Mesenchymal stem cell (in vitro differentiated cells and primary cell): ENCODE data around the gene NLGN1.

Experiments
- DNase-seq: peaks from one replicate; pipeline ENCODE4 v3.0.0-alpha.2; 2013
- H2AFZ ChIP-seq: one replicate; pipeline ENCODE4 v1.6.1; 2013; ENCODE audit warnings: low read depth, mild to moderate bottlenecking, control low read depth, inconsistent platforms, low read length, moderate library complexity
- H2AK5ac ChIP-seq: 2 replicates; pipeline ENCODE4 v1.6.1; 2013; ENCODE audit warnings: low read length, moderate library complexity, mild to moderate bottlenecking, inconsistent platforms; ENCODE audit not compliant: severe bottlenecking
- H2BK120ac ChIP-seq: one replicate; pipeline ENCODE4 v1.6.1; 2013; ENCODE audit warnings: low read depth, mild to moderate bottlenecking, inconsistent platforms, low read length, moderate library complexity
- H2BK12ac ChIP-seq, 2 experiments: one replicate each; pipeline ENCODE4 v1.6.1; 2013; ENCODE audit warnings: inconsistent platforms in 2 of 2, low read length in 2 of 2, mild to moderate bottlenecking in 2 of 2, moderate library complexity in 2 of 2, control low read depth in 1 of 2
- H2BK15ac ChIP-seq: one replicate; pipeline ENCODE4 v1.6.1; 2013; ENCODE audit warnings: mild to moderate bottlenecking, low read depth, inconsistent platforms; ENCODE audit not compliant: poor library complexity, severe bottlenecking
- H2BK5ac ChIP-seq: 2 replicates; pipeline ENCODE4 v1.6.1; 2013; ENCODE audit warnings: low read depth, mild to moderate bottlenecking, low read length, control low read depth, inconsistent platforms; ENCODE audit not compliant: poor library complexity, severe bottlenecking
- H3K14ac ChIP-seq, 2 experiments: one replicate each; pipeline ENCODE4 v1.6.1; 2013; ENCODE audit warnings: inconsistent platforms in 2 of 2, low read length in 2 of 2, control low read depth in 1 of 2, mild to moderate bottlenecking in 1 of 2, moderate library complexity in 1 of 2
- H3K18ac ChIP-seq, 2 experiments: one replicate each; pipeline ENCODE4 v1.6.1; 2013; ENCODE audit warnings: inconsistent platforms in 2 of 2, low read length in 2 of 2, control low read depth in 1 of 2, low read depth in 1 of 2, mild to moderate bottlenecking in 1 of 2
- H3K23ac ChIP-seq, 2 experiments: one replicate each; pipeline ENCODE4 v1.6.1; 2013; ENCODE audit warnings: inconsistent platforms in 2 of 2, low read length in 2 of 2, mild to moderate bottlenecking in 2 of 2, moderate library complexity in 2 of 2, control low read depth in 1 of 2
- H3K27ac ChIP-seq: 2 replicates; pipeline ENCODE4 v1.5.1; 2013; ENCODE audit warnings: mild to moderate bottlenecking, moderate library complexity, low read length, control low read depth, inconsistent platforms; ENCODE audit not compliant: poor library complexity, severe bottlenecking
- H3K27me3 ChIP-seq, 2 experiments: 2 replicates each; pipeline versions ENCODE4 v1.6.1 to v1.7.0; 2013; ENCODE audit warnings: low read length in 2 of 2, mild to moderate bottlenecking in 2 of 2, moderate library complexity in 2 of 2, control low read depth in 1 of 2, inconsistent platforms in 1 of 2; ENCODE audit not compliant: control insufficient read depth in 1 of 2, insufficient read depth in 1 of 2
- H3K36me3 ChIP-seq, 2 experiments: 2 replicates each; pipeline versions ENCODE4 v1.6.1 to v1.7.0; 2013; ENCODE audit warnings: low read length in 2 of 2, control low read depth in 1 of 2, inconsistent platforms in 1 of 2, low read depth in 1 of 2, mild to moderate bottlenecking in 1 of 2; ENCODE audit not compliant: insufficient read depth in 2 of 2, control insufficient read depth in 1 of 2
- H3K4ac ChIP-seq, 2 experiments: one replicate each; pipeline ENCODE4 v1.6.1; 2013; ENCODE audit warnings: inconsistent platforms in 2 of 2, low read length in 2 of 2, mild to moderate bottlenecking in 2 of 2, moderate library complexity in 2 of 2, control low read depth in 1 of 2, low read depth in 1 of 2
- H3K4me1 ChIP-seq: 2 replicates; pipeline ENCODE4 v1.6.1; 2013; ENCODE audit warnings: low read depth, low read length, control low read depth; ENCODE audit not compliant: control insufficient read depth, insufficient read depth
- H3K4me2 ChIP-seq: 2 replicates; pipeline ENCODE4 v1.6.1; 2013; ENCODE audit warnings: low read length, mild to moderate bottlenecking, inconsistent platforms; ENCODE audit not compliant: poor library complexity, severe bottlenecking
- H3K4me3 ChIP-seq, 2 experiments: 2 replicates each; pipeline versions ENCODE4 v1.5.1 to v1.7.0; 2013; ENCODE audit warnings: low read length in 2 of 2, mild to moderate bottlenecking in 2 of 2, control low read depth in 1 of 2, low read depth in 1 of 2; ENCODE audit not compliant: insufficient read depth in 1 of 2
- H3K79me1 ChIP-seq: replicated peaks from 2 replicates; pipeline ENCODE4 v1.6.1; 2013; ENCODE audit warnings: mild to moderate bottlenecking, control low read depth, low read length, inconsistent platforms; ENCODE audit not compliant: poor library complexity, severe bottlenecking
- H3K9ac ChIP-seq: 2 replicates; pipeline ENCODE4 v1.7.0; 2013; ENCODE audit warnings: mild to moderate bottlenecking, low read length, moderate library complexity
- H3K9me3 ChIP-seq: 2 replicates; pipeline ENCODE4 v1.7.0; 2013; ENCODE audit warnings: mild to moderate bottlenecking, low read length; ENCODE audit not compliant: control insufficient read depth
- H4K8ac ChIP-seq: one replicate; pipeline ENCODE4 v1.6.1; 2013; ENCODE audit warnings: inconsistent platforms, mild to moderate bottlenecking, low read length, moderate library complexity
- H4K91ac ChIP-seq: one replicate; pipeline ENCODE4 v1.6.1; 2013; ENCODE audit warnings: mild to moderate bottlenecking, low read length, inconsistent platforms
- WGBS: methylation state at CpG from one replicate; pipeline ENCODE4 v1.1.7; 2013; ENCODE audit warnings: mixed read lengths; 5-methylcytosine and 5-hydroxymethylcytosine counted together

NLGN1 gene

GRCh38 chr3:174191380-174191779 is 793.8 kb downstream of the NLGN1 start:
- no peak overlapping the region for H3K4me3 ChIP-seq
- H3K27me3 ChIP-seq: no peaks in the 10 kb centered on the region
- no peaks in the 10 kb centered on the region for H3K4me1 ChIP-seq
- H3K9ac ChIP-seq: no peak overlapping the region
- H3K36me3 ChIP-seq: no peaks in the 10 kb centered on the region
- H3K18ac ChIP-seq: no peak overlapping the region
- no peak overlapping the region for H3K23ac ChIP-seq
- H2AK5ac ChIP-seq: no peak overlapping the region
- H2BK12ac ChIP-seq: peak overlapping the region in 1 of 2 experiments; percentile 72
- no peak overlapping the region for H2AFZ ChIP-seq
- H4K91ac ChIP-seq: no peak overlapping the region
- H4K8ac ChIP-seq: no peak overlapping the region
- H2BK15ac ChIP-seq: no peak overlapping the region
- no peak overlapping the region for H2BK5ac ChIP-seq
- H3K27ac ChIP-seq: no peak overlapping the region
- no peak overlapping the region for H3K4ac ChIP-seq
- no peaks in the 10 kb centered on the region for H3K9me3 ChIP-seq
- WGBS: 86% methylated on average over 4 of the region's 4 CpGs
- no peak overlapping the region for H2BK120ac ChIP-seq
- H3K79me1 ChIP-seq: no peaks in the 10 kb centered on the region
- H3K4me2 ChIP-seq: no peak overlapping the region
- no peak overlapping the region for H3K14ac ChIP-seq
- DNase-seq: no peak

- Histone ChIP-seq H3K4ac (no peak overlapping the region), H2BK120ac (no peak overlapping the region), H2AK5ac (no peak overlapping the region), H3K79me1 (no peaks in the 10 kb centered on the region), H4K8ac (no peak overlapping the region), H3K27me3 (no peaks in the 10 kb centered on the region), H4K91ac (no peak overlapping the region), H2AFZ (no peak overlapping the region), H3K4me1 (no peaks in the 10 kb centered on the region), H3K4me2 (no peak overlapping the region), H2BK5ac (no peak overlapping the region), H3K14ac (no peak overlapping the region), H2BK15ac (no peak overlapping the region), H3K9ac (no peak overlapping the region), H3K27ac (no peak overlapping the region), H3K4me3 (no peak overlapping the region), H3K23ac (no peak overlapping the region), H3K36me3 (no peaks in the 10 kb centered on the region), H3K9me3 (no peaks in the 10 kb centered on the region), H2BK12ac (no peak overlapping the region), H3K18ac (no peak overlapping the region)
- no peak for DNase-seq
- WGBS: 100% methylated on average over 2 of the region's 2 CpGs
Observed at GRCh38 chr3:174191895-174192294, 794.4 kb downstream of the NLGN1 start.

GRCh38 chr3:174192471-174192870 is 794.9 kb downstream of the NLGN1 start:
- Histone ChIP-seq H3K14ac (no peak overlapping the region), H3K36me3 (no peaks in the 10 kb centered on the region), H2BK15ac (no peak overlapping the region), H3K79me1 (no peaks in the 10 kb centered on the region), H2BK5ac (no peak overlapping the region), H3K27me3 (no peaks in the 10 kb centered on the region), H3K4me3 (no peak overlapping the region), H3K9me3 (no peaks in the 10 kb centered on the region), H3K27ac (no peak overlapping the region), H3K4me2 (no peak overlapping the region), H3K4ac (no peak overlapping the region), H3K9ac (no peak overlapping the region), H3K23ac (no peak overlapping the region), H4K91ac (no peak overlapping the region), H4K8ac (no peak overlapping the region), H2AFZ (no peak overlapping the region), H2BK12ac (no peak overlapping the region), H2AK5ac (no peak overlapping the region), H2BK120ac (no peak overlapping the region), H3K18ac (no peak overlapping the region), H3K4me1 (no peaks in the 10 kb centered on the region)
- WGBS: 64% methylated on average over 2 of the region's 2 CpGs
- DNase-seq: no peak

GRCh38 chr3:174193604-174194003 is 796.1 kb downstream of the NLGN1 start:
- no peaks in the 10 kb centered on the region for H3K27me3 ChIP-seq
- H3K18ac ChIP-seq: no peak overlapping the region
- H3K27ac ChIP-seq: no peak overlapping the region
- no peak overlapping the region for H2AK5ac ChIP-seq
- H2BK120ac ChIP-seq: no peak overlapping the region
- no peak overlapping the region for H2BK12ac ChIP-seq
- no peaks in the 10 kb centered on the region for H3K79me1 ChIP-seq
- no peak overlapping the region for H3K23ac ChIP-seq
- H3K36me3 ChIP-seq: no peaks in the 10 kb centered on the region
- no peak overlapping the region for H3K4me2 ChIP-seq
- H3K4me3 ChIP-seq: no peak overlapping the region
- H2BK15ac ChIP-seq: no peak overlapping the region
- no peak overlapping the region for H3K9ac ChIP-seq
- no peaks in the 10 kb centered on the region for H3K9me3 ChIP-seq
- no peak overlapping the region for H2AFZ ChIP-seq
- H3K4ac ChIP-seq: no peak overlapping the region
- H4K91ac ChIP-seq: no peak overlapping the region
- H3K14ac ChIP-seq: no peak overlapping the region
- no peak overlapping the region for H4K8ac ChIP-seq
- DNase-seq: no peak
- no peak overlapping the region for H2BK5ac ChIP-seq
- H3K4me1 ChIP-seq: no peaks in the 10 kb centered on the region
